Peyer's patch (tissue), 4 donors: ENCODE measurements around the gene WNK1.

Experiments used
- POLR2A ChIP-seq, 2 donors: fragments of 450-650 bp; IDR thresholded peaks; one replicate each; pipeline ENCODE4 v1.5.1; 2017; ENCODE audit warnings: antibody characterized with exemption in 2 of 2, mild to moderate bottlenecking in 2 of 2, moderate library complexity in 2 of 2
- TF ChIP-seq, protein P1 (sequence below), 6 experiments: fragments of 450-650 bp in 4 of 6; fragments of 200-600 bp in 2 of 6; sonication (generic) in 1 of 6; IDR thresholded peaks; one replicate each; pipeline ENCODE4 v1.5.1; 2017 to 2019; ENCODE audit warnings: antibody characterized with exemption in 6 of 6, mild to moderate bottlenecking in 3 of 6, moderate library complexity in 1 of 6

DNA sequence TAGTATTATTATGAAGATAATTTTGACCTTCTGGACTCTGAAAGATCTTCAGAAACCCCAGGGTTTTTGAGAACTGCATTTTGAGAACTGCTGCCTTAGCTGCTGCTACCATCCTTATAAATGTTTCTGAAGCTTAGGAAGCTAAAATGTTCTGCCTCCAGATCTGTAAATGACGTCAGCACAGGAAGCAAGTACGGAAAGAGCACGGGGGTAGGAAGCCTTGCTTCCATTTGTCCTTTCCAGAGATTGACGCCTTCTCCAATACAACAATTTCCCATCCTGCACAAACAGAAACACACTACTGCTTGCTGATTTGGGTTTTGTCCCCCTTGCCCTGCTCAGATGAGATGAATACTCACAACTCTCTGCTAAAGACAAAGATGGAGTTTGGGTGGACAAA lies 179.2 kb downstream of the WNK1 start:
- TF ChIP-seq, protein P1, sequence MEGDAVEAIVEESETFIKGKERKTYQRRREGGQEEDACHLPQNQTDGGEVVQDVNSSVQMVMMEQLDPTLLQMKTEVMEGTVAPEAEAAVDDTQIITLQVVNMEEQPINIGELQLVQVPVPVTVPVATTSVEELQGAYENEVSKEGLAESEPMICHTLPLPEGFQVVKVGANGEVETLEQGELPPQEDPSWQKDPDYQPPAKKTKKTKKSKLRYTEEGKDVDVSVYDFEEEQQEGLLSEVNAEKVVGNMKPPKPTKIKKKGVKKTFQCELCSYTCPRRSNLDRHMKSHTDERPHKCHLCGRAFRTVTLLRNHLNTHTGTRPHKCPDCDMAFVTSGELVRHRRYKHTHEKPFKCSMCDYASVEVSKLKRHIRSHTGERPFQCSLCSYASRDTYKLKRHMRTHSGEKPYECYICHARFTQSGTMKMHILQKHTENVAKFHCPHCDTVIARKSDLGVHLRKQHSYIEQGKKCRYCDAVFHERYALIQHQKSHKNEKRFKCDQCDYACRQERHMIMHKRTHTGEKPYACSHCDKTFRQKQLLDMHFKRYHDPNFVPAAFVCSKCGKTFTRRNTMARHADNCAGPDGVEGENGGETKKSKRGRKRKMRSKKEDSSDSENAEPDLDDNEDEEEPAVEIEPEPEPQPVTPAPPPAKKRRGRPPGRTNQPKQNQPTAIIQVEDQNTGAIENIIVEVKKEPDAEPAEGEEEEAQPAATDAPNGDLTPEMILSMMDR (IDR thresholded peaks at IDR 0.05): no peak
- TF ChIP-seq POLR2A (IDR thresholded peaks at IDR 0.05): no peak
